Choroid plexus epithelial cell (primary cell): ENCODE measurements around the gene SLC23A2.

Experiments used
- DNase-seq: peaks from one replicate; pipeline ENCODE4 v3.0.0-alpha.2; 2010; ENCODE audit warnings: low read depth
- H3K4me3 ChIP-seq: 2 replicates; pipeline ENCODE4 v1.5.1; 2011; ENCODE audit warnings: low read depth, mild to moderate bottlenecking, control low read depth, low read length, moderate library complexity
- CTCF ChIP-seq: conservative IDR thresholded peaks from 2 replicates; pipeline ENCODE4 v1.5.1; 2011; ENCODE audit warnings: low read depth, mild to moderate bottlenecking, control low read depth, inconsistent platforms, low read length, moderate library complexity

Gene SLC23A2

DNA sequence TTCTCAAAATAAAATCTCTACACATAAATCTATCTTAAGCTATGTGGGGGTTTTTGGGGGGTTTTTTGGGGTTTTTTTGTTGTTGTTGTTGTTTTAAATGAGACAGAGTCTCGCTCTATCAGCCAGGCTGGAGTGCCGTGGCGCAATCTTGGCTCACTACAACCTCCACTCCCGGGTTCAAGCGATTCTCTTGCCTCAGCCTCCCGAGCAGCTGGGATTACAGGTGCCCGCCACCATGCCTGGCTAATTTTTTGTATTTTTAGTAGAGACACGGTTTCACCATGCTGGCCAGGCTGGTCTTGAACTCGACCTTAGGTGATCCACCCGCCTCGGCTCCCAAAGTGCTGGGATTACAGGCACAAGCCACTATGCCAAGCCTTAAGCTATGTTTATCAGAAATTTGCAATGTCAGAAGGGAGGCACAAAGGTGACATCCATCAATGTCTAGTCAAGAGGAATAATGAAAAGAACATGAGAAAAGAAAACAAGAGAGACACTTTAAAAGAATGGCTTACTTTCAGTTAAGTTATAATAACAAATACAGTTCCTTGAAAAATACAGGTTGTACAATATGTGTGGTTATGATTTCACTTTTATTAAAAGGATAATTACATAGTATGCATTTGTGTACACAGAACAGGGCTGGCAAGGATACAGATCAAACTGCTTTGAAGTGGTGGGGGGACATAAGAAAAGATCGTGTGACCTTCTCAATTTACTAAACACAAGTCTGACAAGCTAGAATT is 28.6 kb downstream of the SLC23A2 start:
- DNase-seq: no peak
- peak overlapping the region; percentile 48 for H3K4me3 ChIP-seq
- no peak for TF ChIP-seq CTCF

- no peak overlapping the region for H3K4me3 ChIP-seq
- DNase-seq: no peak
- TF ChIP-seq CTCF: no peak
Observed at GRCh38 chr20:4971064-4971463, 30.2 kb downstream of the SLC23A2 start.

DNA sequence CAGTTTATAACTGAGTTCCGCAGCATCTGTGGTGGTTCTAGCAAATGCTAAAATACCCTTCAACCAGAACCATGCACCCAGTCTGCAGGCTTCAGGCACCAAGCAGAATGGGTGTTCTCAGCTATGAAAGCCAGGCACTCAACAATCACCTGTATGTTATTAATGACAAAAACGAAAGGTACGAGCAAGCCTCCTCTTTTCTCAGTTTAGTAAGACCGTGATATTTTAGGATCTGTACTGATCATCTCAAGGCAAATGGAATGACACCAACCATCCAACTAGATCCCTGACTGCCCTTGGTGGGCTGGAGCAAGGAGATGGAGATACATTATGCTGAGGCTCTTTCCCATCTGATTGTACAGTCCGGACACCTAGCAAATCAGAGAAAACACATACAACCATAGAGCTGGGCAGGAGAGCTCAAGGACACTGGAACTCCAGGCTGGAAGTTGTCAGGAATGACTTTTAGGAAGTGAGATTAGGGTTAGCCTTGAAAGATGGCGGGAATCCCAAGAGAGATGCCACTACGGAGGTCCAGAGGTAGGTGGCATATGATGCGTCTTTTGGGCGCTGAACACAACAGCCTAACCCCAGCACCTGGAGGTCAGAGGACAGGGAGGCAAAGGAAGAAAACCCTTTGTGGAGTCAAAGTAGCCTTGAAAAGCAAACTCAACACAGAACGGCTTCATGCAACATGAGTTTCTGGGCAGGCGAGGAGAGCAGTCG is 33.4 kb downstream of the SLC23A2 start:
- no peak for DNase-seq
- H3K4me3 ChIP-seq: no peak overlapping the region
- TF ChIP-seq CTCF: no peak

- peak; percentile 47 for DNase-seq
- no peak for TF ChIP-seq CTCF
- no peak overlapping the region for H3K4me3 ChIP-seq
Observed at GRCh38 chr20:4966826-4967751, 34.2 kb downstream of the SLC23A2 start.

- no peak for TF ChIP-seq CTCF
- no peak overlapping the region for H3K4me3 ChIP-seq
Observed at GRCh38 chr20:4962241-4962855, 39.0 kb downstream of the SLC23A2 start.

GRCh38 chr20:4961746-4962145 is 39.6 kb downstream of the SLC23A2 start:
- DNase-seq: peak; percentile 89
- H3K4me3 ChIP-seq: no peak overlapping the region
- TF ChIP-seq CTCF: no peak

More at GRCh38 chr20:4962241-4962855, 39.0 kb downstream of the SLC23A2 start:
- DNase-seq: no peak
